HG03175 (cell line): ENCODE data around the gene RNU1-4.
A peak's percentile ranks its signal among the peaks of the same experiment; 100 is the strongest.
"Not testable (repeated sequence)": the region's sequence is repeated elsewhere in the genome, so short reads cannot be mapped to it uniquely, and the experiment has no call there.

Source experiments
- ATAC-seq: cut with Tn5 transposase; IDR thresholded peaks from one replicate; pipeline ENCODE4 v1.9.1; 2021; ENCODE audit warnings: mild to moderate bottlenecking, moderate library complexity; ENCODE audit not compliant: unreplicated experiment

RNU1-4 gene

DNA sequence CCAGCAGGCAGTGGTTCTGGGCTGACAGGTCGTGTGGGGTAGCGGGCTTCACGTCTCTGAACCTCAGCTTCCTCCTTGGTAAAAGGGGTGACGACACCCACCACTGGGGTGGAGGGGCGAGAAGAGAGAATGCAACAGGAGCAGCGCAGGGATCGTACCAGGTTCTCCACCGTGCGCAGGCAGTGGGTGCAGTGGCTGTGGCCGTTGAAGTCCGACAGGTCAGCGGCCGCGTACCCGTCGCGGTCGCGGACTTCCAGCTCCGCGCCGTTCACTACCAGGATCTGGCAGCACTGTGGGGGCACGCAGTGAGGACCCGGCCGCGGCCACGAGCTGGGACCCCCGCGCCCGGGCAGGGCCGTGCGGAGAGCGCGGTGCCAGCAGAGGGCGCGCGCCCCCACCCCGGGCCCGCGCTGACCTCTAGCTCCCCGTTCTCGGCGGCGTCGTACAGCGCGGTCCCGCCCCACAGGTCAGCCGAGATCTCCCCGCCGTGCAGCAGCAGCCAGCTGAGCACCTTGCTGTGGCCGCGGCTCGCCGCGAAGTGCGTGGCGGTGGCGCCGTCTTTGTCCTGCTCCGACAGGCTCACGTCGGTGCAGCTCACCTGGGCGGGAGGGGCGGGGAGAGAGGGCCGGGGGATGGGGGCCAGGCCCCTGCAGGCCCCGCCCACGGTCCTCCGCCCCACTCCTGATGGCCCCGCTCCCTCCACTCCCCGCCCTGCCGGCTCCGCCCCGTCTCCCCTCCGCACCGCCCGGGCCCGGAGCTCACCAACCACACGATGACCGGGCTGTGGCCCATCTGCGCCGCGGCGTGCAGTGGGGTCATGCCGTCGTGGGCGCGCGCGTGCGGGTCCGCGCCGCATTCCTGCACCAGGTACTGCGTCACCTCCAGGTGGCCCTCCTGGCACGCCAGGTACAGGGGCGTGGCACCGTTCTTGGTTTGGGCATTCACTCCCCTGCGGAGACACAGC lies 32.9 kb upstream of the RNU1-4 start:
- not testable (repeated sequence) for ATAC-seq

DNA sequence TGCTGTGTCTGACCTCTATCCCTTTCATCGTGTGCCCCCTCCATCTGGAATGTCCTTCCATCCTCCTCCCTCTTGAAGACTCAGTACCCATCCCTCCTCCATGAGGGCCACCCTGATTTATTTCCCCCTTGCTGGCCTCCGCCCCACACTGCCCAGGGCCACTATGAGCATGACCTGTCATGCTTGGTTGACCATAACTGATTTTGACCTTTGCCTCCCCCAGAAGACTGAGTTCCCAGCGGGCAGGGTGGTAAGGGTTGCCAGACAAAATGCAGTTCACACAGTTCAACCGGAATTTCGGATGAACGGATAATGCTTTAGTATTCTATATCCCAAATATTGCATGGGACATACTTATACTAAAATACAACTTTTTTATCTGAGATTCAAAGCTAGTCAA lies 31.6 kb upstream of the RNU1-4 start:
- ATAC-seq: not testable (repeated sequence)

DNA sequence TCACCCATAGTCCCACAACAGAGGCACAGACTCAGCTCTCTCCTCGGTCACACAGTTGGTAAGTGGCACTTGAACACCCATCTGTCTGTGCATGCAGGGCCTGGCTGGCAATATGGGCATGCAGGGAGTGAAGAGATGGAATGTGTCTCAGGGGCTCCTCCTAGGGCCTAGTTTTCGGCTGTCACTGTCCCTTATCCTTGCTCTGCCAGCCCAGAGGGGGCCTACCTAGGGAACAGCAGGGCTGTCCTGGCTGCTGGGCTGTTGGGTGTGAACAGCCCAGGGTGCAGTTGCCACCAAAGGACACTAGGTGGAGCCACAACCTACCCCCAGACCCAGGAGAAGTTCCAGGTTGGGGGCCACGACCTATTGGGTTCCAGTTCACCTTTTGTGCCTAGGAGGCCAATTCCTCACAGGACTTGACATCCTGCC lies 30.6 kb upstream of the RNU1-4 start:
- ATAC-seq: peak; percentile 53

DNA sequence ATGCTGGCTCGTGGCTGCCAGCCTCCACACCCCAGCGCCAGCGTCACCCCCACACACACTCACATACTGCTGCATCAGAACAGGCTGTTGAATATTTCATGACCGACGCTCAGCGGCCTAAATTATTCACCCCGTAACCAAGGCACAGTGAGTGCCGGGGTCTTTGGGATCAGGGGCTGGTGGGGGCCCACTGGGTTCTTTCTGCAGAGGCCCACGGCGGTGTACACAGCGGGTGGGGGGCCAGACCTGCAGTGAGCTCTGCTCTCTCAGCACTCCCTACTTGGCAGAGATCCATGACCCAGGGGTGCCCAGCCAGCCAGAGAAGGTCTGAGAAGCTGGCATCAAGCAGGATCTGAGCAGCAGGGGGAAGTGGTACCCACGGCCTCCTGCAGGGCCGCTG lies 29.7 kb upstream of the RNU1-4 start:
- not testable (repeated sequence) for ATAC-seq

DNA sequence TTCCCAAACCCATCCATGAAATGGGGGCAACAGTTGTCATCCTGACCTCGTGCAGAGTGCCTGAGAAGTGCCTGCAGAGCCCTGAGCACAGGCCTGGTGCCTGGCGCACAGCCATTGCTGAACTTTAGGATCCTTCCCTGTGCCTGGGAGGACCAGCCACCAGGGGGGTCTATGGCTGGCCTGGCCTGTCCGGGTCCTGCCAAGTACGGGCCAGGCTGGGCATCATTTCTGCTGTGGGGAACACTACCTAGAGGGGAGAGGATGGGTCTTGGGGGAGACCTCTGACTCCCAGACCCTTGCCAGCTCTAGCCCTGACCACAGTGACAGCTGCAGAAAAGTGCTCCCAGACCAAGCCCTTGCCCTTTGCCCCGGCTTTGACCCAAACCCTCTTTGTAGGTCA lies 28.2 kb upstream of the RNU1-4 start:
- not testable (repeated sequence) for ATAC-seq

DNA sequence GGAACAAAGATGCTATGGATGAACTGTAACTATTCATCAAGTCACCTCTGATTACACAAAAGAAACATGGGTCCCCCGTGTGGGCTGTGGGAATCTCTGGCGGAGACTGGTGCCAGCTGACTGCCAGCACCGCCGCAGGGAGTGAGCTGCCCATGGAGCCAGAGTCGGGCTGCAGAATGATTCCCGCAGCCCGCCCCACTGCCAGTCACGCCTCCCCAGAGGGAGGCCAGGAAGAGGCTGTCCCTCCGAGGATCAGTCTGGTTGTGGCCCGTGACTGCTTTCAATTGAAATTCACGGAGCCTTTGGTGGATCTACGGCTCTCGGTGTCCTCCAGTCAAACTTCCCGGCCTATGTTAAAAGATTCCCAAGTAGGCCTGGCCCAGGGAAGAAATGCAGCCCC lies 27.7 kb upstream of the RNU1-4 start:
- not testable (repeated sequence) for ATAC-seq

DNA sequence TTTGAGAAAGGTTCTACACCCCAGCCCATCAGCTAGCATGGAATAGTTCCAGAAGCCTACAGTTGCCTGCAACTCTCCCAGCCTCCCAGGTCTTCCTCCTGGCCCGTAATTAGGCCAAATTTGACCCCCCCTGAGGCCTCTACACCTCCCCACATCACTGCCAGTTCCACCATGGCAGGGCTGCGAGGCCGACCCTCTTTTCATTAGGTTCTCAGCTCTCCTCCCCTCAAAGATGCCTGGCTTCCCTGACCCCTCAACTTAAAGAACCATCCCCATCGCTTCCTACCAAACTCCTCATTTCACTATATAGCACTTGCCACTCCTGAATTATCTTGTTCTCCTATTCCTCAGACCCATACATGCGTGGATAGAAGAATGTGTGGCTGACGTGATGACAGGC lies 27.3 kb upstream of the RNU1-4 start:
- not testable (repeated sequence) for ATAC-seq

DNA sequence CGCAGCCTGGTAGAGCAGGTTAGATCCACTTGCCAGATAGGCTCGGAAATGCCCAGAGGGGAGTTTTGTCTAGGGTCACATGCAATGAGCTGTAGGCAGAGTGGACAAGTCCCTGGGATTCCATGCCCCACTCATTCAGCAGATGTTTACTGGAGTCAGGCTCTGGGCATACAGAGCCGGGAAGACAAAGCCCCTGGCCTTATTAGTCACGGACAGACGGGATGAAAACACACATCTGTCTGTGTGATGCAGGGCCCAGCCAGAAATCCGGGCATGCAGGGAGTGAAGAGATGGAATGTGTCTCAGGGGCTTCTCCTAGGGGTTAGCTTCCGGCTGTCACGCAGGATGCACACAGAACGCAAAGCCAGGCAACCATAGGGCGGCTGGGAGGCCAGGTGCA lies 26.8 kb upstream of the RNU1-4 start:
- ATAC-seq: not testable (repeated sequence)

DNA sequence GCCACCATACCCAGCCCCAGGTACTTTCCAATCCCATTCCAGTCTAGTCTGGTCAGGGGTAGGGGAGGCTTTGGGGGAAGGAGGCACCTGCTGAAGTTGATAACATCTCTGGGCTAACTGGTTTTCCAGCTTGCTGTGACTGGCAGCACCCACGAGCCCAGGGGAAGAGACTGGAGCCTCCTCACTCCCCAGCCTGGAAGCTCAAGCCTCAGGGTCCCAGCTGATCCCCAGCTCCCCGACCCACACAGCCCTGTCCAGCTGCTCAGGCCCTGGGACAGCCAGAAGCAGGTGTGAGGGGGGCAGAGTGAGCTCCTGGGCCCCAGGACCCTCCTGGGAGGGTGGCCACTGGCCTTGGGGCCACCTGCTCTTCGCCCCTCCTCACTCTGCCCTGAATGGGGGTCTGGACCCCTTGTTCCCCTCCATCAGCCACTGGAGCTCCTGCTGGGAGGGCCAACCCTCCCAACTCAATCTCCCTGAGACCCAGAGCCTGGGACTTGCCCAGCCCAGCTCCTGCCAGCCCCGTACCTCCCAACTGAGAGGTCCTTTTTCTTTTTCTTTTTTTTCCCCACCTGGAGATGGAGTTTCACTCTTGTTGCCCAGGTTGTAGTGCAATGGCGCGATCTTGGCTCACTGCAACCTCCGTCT lies 23.5 kb upstream of the RNU1-4 start:
- ATAC-seq: no peak

DNA sequence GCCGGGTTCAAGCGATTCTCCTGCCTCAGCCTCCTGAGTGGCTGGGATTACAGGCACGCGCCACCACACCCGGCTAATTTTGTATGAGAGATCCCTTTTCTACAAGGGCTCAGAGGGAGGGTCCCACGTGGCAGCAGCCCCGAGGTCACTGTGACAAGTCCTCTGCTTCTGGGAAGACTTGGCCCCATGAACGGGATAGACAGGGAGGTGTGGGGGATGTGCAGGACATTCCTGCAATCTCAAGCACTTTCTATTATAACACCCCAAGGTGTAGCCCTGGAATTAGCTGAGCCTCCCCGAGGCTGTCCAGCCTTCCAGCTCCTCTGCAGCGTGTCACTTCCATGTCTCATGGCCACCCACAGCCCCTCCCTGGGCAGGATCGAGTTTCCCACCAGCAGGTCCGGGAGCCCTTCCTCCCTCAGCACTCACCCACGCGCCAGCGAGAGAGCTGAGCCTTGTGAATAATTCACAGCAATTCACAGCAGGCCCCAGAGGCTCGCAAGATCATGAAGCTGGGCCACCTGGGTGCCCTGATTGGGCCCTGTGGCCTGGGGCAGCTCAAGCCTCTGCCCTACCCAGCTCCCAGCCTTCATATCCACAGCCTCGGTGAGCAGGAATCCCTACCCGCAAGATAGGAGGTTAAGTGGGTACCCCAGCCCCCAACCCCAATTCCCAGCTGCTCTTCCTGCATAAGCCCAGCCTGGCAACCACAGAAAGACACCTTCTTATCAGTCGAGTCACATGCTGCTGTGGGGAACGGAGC lies 22.8 kb upstream of the RNU1-4 start:
- ATAC-seq: no peak

DNA sequence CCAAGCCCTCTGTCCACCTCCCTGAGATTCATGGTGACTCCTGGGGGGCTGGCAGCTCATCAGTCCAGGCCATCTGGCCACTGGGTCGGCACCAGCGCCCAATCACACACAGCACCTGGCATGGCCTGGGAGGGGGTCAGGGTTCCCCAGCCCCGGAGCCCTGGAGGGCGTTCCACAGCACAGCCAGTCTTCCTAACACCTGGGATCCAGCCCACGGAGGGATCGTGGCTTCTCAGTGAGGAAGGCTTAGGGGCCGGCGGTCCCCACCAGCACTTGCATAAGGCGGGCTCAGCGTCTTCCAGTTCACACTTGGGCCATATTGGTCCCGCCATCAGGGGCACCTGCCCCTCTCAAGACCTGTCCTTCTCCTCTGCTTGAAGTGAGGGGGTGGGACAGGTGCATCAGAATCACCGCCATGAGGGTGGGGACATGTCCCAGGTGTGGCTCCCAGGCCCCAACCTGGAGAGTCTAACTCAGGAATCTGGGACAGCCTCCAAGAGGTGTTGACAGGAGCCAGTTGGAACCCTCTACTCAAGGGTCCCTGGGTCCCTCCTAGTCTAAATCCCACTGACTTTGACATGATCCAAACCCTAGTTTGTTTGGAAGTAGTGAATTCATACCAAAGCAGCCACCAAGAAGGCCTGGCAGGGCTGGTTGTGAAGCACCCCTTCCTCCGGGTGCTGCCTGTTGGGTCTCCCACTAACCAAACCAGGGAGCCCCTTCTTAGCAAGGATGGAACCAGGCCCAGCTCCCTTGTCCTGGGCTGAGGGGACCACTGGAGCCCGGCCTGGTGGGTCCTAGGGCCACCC lies 22.0 kb upstream of the RNU1-4 start:
- not testable (repeated sequence) for ATAC-seq

DNA sequence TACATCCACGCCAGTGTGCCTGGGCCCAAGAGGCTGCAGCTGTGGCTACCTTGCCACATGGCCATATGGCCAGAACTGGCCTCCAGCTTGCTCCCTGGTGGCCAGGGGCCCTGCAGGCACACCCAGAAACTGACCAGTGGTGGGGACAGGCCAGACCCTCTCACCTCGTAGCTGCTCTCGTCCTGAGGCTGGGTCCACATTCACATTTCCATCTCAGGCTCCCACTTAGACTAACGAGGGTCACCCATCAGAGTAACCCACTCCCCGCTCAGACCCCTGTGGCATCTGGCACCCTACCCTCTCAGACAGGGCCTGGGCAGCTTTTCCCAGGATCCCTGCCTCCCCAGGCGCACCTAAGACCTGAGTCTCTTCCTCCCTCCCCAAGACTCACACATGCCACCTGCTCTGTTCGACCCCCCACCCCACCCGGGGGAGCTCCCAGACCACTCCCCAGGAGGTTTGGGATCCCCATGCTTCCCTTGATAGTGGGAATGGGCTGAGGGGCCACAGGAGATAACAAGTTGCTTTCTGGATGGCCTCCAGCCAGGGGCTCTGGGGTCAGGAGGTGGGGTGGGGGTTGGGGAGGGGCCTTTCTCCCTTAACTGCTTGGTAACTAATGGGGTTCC lies 21.3 kb upstream of the RNU1-4 start:
- no peak for ATAC-seq

DNA sequence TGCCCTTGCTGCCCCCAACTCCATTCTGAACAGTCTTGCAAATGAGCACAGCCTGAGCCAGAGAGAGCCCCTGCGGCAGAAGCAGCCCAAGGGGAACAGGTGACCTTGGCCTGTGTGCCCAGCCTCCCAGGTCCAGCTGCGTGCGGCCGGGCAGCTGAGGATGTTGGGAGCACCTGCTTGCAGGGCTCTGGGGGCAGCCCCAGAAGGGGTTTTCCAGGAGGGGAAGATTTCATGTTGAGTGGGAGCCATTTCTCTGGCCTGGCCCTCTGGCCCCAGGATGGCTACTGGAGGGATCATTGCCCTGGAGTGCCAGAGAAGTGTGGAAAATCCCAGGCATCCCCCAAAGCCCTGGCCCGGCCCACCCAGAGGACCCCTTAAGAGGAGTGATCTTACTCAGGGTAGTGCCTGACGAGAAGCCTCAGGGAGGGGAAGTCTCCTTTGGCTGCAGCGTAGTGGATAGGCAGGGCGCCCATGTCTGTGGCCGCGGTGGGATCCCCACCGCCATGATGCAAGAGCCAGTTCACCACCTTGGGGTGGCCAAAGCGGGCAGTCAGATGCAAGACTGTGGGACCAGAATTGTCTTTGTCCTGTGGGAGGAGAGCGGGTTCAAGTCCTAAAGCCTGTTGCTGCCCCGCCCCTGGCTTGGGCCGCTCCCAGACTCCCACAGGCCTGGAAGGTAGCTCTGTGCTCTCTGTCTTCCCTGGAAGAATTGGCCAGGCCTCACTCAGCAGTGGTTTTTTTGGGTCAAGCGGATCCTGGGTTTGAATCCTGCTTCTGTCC lies 20.6 kb upstream of the RNU1-4 start:
- ATAC-seq: no peak

DNA sequence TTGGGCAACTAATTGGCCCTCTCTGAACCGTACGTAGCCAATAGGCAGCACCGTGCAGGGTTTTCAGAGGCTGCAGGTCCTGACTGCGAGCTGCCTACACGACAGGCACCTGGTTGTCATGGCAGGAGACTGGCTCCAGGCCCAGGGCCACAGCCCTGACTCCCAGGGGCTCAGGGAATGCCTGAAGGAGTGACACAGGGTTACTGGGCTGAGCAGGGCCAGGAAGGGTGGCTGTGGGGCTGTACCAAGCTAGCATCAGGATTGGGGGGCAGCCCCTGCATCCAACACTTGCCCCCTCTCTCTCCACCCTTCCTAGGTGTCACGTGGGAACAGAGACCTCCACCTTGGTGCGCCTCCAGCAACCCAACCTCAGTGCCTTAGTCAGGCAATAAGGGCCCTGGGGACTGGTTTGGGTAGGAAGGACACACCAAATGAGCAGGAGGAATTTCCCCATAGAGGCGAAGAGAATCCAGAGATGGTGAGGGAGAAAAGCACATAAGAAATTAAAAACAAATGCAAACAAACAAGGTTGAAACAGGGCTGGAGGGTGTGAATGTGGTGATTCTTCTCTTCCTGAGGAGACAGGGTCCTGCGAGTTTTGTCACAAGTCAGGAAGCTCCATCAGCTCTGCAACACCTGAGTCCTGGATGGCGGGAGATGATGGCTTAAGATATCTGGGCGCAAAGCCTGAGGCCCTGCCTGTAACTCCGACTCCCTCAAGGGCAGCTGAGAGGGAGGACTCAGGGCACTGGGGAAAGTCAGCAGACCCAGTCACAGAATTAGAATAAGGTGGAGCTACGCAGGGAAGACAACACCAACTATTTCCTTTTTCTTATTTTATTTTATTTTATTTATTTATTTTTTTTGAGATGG lies 19.7 kb upstream of the RNU1-4 start:
- ATAC-seq: no peak

DNA sequence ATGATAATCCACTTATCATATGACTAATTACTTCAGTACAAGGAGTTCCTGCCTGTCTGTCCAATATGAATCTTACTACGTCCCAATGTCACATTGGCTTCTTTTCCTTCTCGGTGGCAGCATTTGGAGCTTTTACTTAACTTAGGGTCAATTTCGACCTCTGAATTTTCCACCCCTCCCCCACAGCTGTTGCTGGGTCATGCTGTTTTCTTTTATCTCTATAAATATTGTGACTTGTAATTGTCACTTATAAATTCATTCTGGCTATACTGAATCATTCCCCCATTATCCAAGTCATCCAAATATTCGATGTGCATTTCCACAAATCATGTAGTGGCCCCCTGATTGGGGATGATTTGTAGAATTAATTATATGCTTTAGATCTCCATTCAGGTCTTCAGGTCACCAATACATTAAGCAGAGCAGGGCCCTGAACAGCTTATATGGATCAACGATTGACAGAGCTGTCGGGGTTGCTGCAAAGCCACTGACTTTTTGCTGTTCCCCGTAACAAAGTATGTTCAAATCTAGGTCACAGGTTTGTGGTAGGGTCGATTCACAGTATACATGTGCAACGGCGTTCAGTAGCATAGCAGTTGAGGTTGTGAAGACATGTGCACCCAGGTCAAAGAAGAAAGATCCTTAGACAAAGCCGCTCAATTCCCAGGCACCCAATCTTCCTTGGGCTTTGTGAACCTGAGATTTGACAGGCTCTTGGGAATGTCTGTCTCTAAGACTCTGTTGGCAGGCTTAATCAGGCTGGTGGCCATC lies 18.3 kb upstream of the RNU1-4 start:
- ATAC-seq: no peak

DNA sequence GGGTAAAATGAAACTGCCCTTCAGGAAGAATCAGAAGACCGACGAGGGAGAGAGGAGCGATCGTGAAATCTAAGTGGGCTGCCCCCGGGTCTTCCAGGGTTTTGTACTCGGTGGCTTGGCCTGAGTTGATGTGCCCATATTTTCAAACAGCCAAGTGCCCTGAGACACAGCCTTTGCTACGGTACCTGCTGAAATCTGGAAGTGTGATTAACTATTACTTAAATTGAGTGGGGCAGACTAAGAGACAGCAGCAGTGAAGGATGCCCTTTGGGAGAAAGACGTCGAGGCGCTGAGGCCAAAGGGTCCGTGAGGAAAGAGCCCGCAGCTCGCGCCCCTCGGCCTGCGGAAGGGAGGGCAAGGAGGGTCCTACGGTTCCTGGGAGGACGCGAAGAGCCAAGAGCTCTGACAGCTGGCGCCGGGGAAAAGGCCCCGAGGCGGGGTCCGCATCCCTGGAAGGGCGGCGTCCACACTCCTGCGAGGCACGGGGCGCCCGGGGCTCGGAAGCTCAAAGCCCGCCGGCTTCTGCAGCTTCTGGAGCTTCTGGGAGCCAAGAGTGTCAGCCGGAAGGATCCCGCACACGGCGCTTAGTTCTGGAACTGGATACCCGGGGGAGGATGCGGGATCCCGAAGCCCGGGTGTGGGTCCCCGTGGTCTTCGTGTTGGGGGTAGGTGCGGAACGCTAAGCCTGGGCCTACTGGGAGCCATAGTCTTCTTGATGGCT lies 15.4 kb upstream of the RNU1-4 start:
- ATAC-seq: no peak
